Endothelial cell of umbilical vein (primary cell): Measurements from ENCODE around the gene ENAH.

ENCODE experiments used
- MYC ChIP-seq: IDR thresholded peaks from one replicate; pipeline ENCODE4 v1.6.1; 2011; ENCODE audit warnings: mild to moderate bottlenecking, low read depth, low read length
- POLR2AphosphoS5 ChIP-seq: IDR thresholded peaks from 2 replicates; pipeline ENCODE4 v1.6.1; 2012; ENCODE audit warnings: low read depth, mild to moderate bottlenecking, control low read depth, low read length, moderate library complexity; ENCODE audit not compliant: insufficient read depth
- TF ChIP-seq, protein P1 (sequence below), 2 donors: IDR thresholded peaks; 1 replicate in 1 of 2; 2 replicates in 1 of 2; pipeline ENCODE4 v1.5.1; 2011; ENCODE audit warnings: low read length in 2 of 2, mild to moderate bottlenecking in 2 of 2, moderate library complexity in 2 of 2, control low read depth in 1 of 2, inconsistent platforms in 1 of 2, low read depth in 1 of 2; ENCODE audit not compliant: insufficient read depth in 1 of 2; ENCODE audit errors: extremely low read depth in 1 of 2

DNA sequence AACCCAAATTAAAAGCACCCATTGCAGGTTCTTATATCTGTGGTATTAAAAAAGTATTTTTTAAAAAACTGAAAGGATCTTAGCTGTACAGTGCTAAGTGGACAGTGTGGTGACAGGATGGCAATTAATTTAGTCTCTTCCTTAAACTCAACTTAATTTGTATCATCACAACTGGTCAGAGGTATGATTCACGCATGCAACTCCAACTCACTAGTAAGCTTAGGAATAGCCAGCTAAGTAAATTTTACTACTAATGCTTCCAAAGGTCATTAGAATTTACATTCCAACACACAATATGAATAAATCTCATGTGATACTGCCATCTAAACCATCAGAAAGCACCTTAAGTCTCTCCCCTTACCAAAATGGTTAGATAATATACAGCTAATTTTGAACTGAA, 35.4 kb downstream of the ENAH start:
- TF ChIP-seq, protein P1, sequence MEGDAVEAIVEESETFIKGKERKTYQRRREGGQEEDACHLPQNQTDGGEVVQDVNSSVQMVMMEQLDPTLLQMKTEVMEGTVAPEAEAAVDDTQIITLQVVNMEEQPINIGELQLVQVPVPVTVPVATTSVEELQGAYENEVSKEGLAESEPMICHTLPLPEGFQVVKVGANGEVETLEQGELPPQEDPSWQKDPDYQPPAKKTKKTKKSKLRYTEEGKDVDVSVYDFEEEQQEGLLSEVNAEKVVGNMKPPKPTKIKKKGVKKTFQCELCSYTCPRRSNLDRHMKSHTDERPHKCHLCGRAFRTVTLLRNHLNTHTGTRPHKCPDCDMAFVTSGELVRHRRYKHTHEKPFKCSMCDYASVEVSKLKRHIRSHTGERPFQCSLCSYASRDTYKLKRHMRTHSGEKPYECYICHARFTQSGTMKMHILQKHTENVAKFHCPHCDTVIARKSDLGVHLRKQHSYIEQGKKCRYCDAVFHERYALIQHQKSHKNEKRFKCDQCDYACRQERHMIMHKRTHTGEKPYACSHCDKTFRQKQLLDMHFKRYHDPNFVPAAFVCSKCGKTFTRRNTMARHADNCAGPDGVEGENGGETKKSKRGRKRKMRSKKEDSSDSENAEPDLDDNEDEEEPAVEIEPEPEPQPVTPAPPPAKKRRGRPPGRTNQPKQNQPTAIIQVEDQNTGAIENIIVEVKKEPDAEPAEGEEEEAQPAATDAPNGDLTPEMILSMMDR (IDR thresholded peaks at IDR 0.05; ENCODE audit: extremely low read depth in 1 of 2, insufficient read depth in 1 of 2, low read depth in 1 of 2, low read length in 2 of 2): no peak
- TF ChIP-seq POLR2AphosphoS5 (no peak), MYC (no peak)
